Neural progenitor cell (in vitro differentiated cells): ENCODE results near the gene SMARCA5.

Source experiments
- EZH2phosphoT487 ChIP-seq: fragments of 200-600 bp; sonication (generic); IDR thresholded peaks from 2 replicates; pipeline ENCODE4 v1.6.1; 2017; ENCODE audit warnings: antibody characterized with exemption
- TF ChIP-seq, protein P1 (sequence below): fragments of 200-600 bp; sonication (generic); IDR thresholded peaks from 2 replicates; pipeline ENCODE4 v1.5.1; 2017; ENCODE audit warnings: antibody characterized with exemption, mild to moderate bottlenecking

DNA sequence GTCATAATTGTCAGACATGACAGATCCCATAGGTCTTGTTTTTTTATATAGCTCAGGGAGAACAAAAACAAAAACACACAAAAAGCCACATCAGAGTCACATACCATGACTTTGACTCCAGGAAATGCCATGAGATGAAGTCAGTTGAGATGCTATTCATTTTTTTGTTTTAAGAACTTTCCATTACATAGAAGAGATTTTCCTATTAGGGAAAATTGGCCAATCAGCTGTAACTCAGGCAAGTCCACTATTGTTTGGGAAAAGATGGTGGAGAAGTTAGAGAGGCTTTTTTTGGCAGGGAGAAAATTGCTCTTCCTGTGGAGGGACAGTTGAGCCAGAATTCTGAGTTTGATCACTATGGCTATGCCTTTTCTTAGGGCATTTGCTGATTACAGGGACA, 72.6 kb downstream of the SMARCA5 start:
- TF ChIP-seq, protein P1, sequence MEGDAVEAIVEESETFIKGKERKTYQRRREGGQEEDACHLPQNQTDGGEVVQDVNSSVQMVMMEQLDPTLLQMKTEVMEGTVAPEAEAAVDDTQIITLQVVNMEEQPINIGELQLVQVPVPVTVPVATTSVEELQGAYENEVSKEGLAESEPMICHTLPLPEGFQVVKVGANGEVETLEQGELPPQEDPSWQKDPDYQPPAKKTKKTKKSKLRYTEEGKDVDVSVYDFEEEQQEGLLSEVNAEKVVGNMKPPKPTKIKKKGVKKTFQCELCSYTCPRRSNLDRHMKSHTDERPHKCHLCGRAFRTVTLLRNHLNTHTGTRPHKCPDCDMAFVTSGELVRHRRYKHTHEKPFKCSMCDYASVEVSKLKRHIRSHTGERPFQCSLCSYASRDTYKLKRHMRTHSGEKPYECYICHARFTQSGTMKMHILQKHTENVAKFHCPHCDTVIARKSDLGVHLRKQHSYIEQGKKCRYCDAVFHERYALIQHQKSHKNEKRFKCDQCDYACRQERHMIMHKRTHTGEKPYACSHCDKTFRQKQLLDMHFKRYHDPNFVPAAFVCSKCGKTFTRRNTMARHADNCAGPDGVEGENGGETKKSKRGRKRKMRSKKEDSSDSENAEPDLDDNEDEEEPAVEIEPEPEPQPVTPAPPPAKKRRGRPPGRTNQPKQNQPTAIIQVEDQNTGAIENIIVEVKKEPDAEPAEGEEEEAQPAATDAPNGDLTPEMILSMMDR = no peak
- no peak for TF ChIP-seq EZH2phosphoT487
